ENCODE measurements around the gene EDEM1.

DNA sequence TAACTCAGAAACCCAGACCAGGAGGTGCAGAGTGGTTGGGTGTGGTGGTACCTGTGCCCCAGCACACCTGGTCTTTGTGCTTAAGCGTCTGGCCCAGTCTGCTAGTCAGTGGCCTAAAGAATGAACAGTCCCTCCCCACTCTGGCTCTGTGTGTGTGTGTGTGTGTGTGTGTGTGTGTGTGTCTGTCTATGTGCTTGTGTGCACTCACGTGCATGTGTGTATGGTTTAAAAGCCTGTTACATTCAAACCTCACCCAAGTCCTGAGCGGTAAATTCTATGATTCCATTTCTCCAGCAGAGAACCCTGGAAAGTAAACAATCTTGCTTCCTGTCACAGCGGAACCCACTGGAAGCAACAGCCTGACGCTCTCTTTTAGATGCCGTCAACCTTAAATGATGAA is 34.2 kb downstream of the EDEM1 start:
- TF ChIP-seq, protein P1, sequence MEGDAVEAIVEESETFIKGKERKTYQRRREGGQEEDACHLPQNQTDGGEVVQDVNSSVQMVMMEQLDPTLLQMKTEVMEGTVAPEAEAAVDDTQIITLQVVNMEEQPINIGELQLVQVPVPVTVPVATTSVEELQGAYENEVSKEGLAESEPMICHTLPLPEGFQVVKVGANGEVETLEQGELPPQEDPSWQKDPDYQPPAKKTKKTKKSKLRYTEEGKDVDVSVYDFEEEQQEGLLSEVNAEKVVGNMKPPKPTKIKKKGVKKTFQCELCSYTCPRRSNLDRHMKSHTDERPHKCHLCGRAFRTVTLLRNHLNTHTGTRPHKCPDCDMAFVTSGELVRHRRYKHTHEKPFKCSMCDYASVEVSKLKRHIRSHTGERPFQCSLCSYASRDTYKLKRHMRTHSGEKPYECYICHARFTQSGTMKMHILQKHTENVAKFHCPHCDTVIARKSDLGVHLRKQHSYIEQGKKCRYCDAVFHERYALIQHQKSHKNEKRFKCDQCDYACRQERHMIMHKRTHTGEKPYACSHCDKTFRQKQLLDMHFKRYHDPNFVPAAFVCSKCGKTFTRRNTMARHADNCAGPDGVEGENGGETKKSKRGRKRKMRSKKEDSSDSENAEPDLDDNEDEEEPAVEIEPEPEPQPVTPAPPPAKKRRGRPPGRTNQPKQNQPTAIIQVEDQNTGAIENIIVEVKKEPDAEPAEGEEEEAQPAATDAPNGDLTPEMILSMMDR (IDR thresholded peaks at IDR 0.05; ENCODE audit: borderline replicate concordance, extremely low read depth, low read length, poor library complexity, severe bottlenecking): no peak
- TF ChIP-seq EZH2 (IDR thresholded peaks at IDR 0.05; ENCODE audit: borderline replicate concordance, low read depth, low read length, severe bottlenecking): no peak
